MCF 10A (cell line): ENCODE data around the gene CSTA. TPM values are rescaled to one million over a fixed set of nuclear protein-coding genes. Genes with fewer than 3 reads are reported as not detected.
A peak's percentile ranks its signal among the peaks of the same experiment; 100 is the strongest.

Experiments
- BruUV-seq: library from RNA; stranded (reverse); fragments of 400-500 nt; replicated peaks from 2 replicates; lab custom pipeline; 2021; lab: Mats Ljungman, UMichigan
- CTCF ChIA-PET: fragments of 300-600 bp; sonication (Branson Sonifier 250); formaldehyde crosslinking; extraction: SDS; loops from one replicate; lab custom pipeline; 2021; ENCODE audit warnings: antibody characterized with exemption, inconsistent platforms; lab: Yijun Ruan, JAX
- POLR2A ChIA-PET: fragments of 300-600, 350-650 bp; sonication (Branson Sonifier 250); formaldehyde crosslinking; extraction: SDS; loops from one replicate; lab custom pipeline; 2020; ENCODE audit warnings: antibody characterized with exemption, inconsistent platforms; lab: Yijun Ruan, JAX
- DNase-seq: peaks from one replicate; pipeline ENCODE4 v3.0.0-alpha.2; 2018; ENCODE audit not compliant: unreplicated experiment
- H3K27ac Mint-ChIP-seq: one replicate; pipeline ENCODE4 v1.8.0; 2022; ENCODE audit warnings: mild to moderate bottlenecking, low read depth, mixed read lengths; ENCODE audit not compliant: unreplicated experiment
- H3K27me3 Mint-ChIP-seq: one replicate; pipeline ENCODE4 v1.8.0; 2022; ENCODE audit warnings: mixed read lengths; ENCODE audit not compliant: insufficient read depth, unreplicated experiment
- H3K36me3 Mint-ChIP-seq: one replicate; pipeline ENCODE4 v1.8.0; 2022; ENCODE audit warnings: mild to moderate bottlenecking, moderate library complexity, mixed read lengths; ENCODE audit not compliant: insufficient read depth, unreplicated experiment
- H3K4me1 Mint-ChIP-seq: one replicate; pipeline ENCODE4 v1.8.0; 2022; ENCODE audit warnings: mixed read lengths; ENCODE audit not compliant: insufficient read depth, unreplicated experiment
- H3K4me3 Mint-ChIP-seq: one replicate; pipeline ENCODE4 v1.8.0; 2022; ENCODE audit warnings: mild to moderate bottlenecking, moderate library complexity, mixed read lengths; ENCODE audit not compliant: unreplicated experiment
- H3K9me3 Mint-ChIP-seq: one replicate; pipeline ENCODE4 v1.8.0; 2022; ENCODE audit warnings: mixed read lengths; ENCODE audit not compliant: unreplicated experiment
- CTCF ChIP-seq: fragments of 200-600 bp; IDR thresholded peaks from one replicate; pipeline ENCODE4 v1.8.0; 2022; ENCODE audit warnings: antibody characterized with exemption, mild to moderate bottlenecking; ENCODE audit not compliant: unreplicated experiment
- intact Hi-C: fragments of 100-400 bp; cut with micrococcal nuclease; formaldehyde crosslinking; loops from 2 replicates; pipeline ENCODE4 v1.14.1; 2022
- total RNA-seq: library from RNA; stranded (reverse); gene quantifications from 2 replicates; pipeline ENCODE4 v1.2.3, GENCODE V29; 2022

Gene CSTA
- total RNA-seq, 1 experiment from 2014 or later: 133 TPM

- ChIA-PET POLR2A (interaction anchor here (7.4 to 7.5 kb wide), 2 partner anchors 9 to 38 kb away, joined by 59 to 89 read pairs; partner anchors contain the start of gene CSTA), CTCF (interaction anchor here (2.3 kb wide), 1 partner anchor 10 kb away, joined by 12 read pairs; no protein-coding TSS in a partner anchor)
- no peaks in the 10 kb centered on the region for H3K27me3 Mint-ChIP-seq
- intact Hi-C loops: no loop called here
- peaks cover 15% of the 10 kb centered on the region for H3K9me3 Mint-ChIP-seq
- H3K4me3 Mint-ChIP-seq: no peak overlapping the region
- no peaks in the 10 kb centered on the region for H3K36me3 Mint-ChIP-seq
- peaks cover 19% of the 10 kb centered on the region for H3K4me1 Mint-ChIP-seq
- peak overlapping the region; percentile 79 for H3K27ac Mint-ChIP-seq
- no TSS peak for BruUV-seq
- DNase-seq: no peak
- no peak for TF ChIP-seq CTCF
These were observed 8.7 kb upstream of the CSTA start for GRCh38 chr3:122316368-122316767.

- no peak for TF ChIP-seq CTCF
- H3K9me3 Mint-ChIP-seq: peaks cover 15% of the 10 kb centered on the region
- ChIA-PET CTCF (interaction anchor here (2.3 kb wide), 1 partner anchor 12 kb away, joined by 12 read pairs; no protein-coding TSS in a partner anchor), POLR2A (interaction anchor here (0.9 to 1.5 kb wide), 4 partner anchors 9 to 772 kb away, joined by 3 to 6 read pairs (median 4); partner anchors contain the start of genes MIX23 and POLQ)
- DNase-seq: no peak
- H3K4me3 Mint-ChIP-seq: no peak overlapping the region
- H3K4me1 Mint-ChIP-seq: peaks cover 11% of the 10 kb centered on the region
- no peaks in the 10 kb centered on the region for H3K36me3 Mint-ChIP-seq
- no peaks in the 10 kb centered on the region for H3K27me3 Mint-ChIP-seq
- no TSS peak for BruUV-seq
- no peak overlapping the region for H3K27ac Mint-ChIP-seq
- intact Hi-C loops: no loop called here
These were observed 6.4 kb upstream of the CSTA start for GRCh38 chr3:122318620-122319019.

GRCh38 chr3:122322095-122323075 is 2.7 kb upstream of the CSTA start:
- peaks cover 10% of the 10 kb centered on the region for H3K4me1 Mint-ChIP-seq
- CTCF ChIA-PET: interaction anchor here (0.7 to 1.9 kb wide), 6 partner anchors 9 to 94 kb away, joined by 3 to 18 read pairs (median 4); no protein-coding TSS in a partner anchor

More at GRCh38 chr3:122322095-122323075, 2.7 kb upstream of the CSTA start:
- no peak overlapping the region for H3K27ac Mint-ChIP-seq
- H3K4me3 Mint-ChIP-seq: no peak overlapping the region
- peaks cover 15% of the 10 kb centered on the region for H3K9me3 Mint-ChIP-seq
- H3K27me3 Mint-ChIP-seq: no peaks in the 10 kb centered on the region
- TF ChIP-seq CTCF: no peak
- peaks cover 8% of the 10 kb centered on the region for H3K36me3 Mint-ChIP-seq
- intact Hi-C loops: no loop called here
- no peak for DNase-seq
- POLR2A ChIA-PET: interaction anchor here (0.6 to 1.9 kb wide), 7 partner anchors 8 to 163 kb away, joined by 3 to 22 read pairs (median 6); partner anchors contain the start of gene FAM162A
- BruUV-seq: no TSS peak
